Fibroblast of lung (primary cell): ENCODE results near the gene CCDC38. TPM values are rescaled to one million over a fixed set of nuclear protein-coding genes. Genes with fewer than 3 reads are reported as not detected.

Experiments used
- DNase-seq, 2 donors: peaks; one replicate each; pipeline versions ENCODE4 v3.0.0 to v3.0.0-alpha.2; 2010; ENCODE audit warnings: low read depth in 2 of 2
- H2AFZ ChIP-seq: 2 replicates; pipeline ENCODE4 v1.5.1; 2012; ENCODE audit warnings: low read length, control low read depth, inconsistent platforms
- H3K27ac ChIP-seq: 2 replicates; pipeline ENCODE4 v1.5.1; 2011; ENCODE audit warnings: low read length, control low read depth; ENCODE audit not compliant: insufficient read depth
- H3K27me3 ChIP-seq: 2 replicates; pipeline ENCODE4 v1.5.1; 2011; ENCODE audit warnings: mild to moderate bottlenecking, low read length; ENCODE audit not compliant: control insufficient read depth, insufficient read depth
- H3K36me3 ChIP-seq: 2 replicates; pipeline ENCODE4 v1.5.1; 2011; ENCODE audit warnings: low read length; ENCODE audit not compliant: control insufficient read depth, insufficient read depth
- H3K4me1 ChIP-seq: 2 replicates; pipeline ENCODE4 v1.5.1; 2011; ENCODE audit warnings: low read length; ENCODE audit not compliant: control insufficient read depth, insufficient read depth; ENCODE audit errors: extremely low read depth
- H3K4me2 ChIP-seq: 2 replicates; pipeline ENCODE4 v1.5.1; 2011; ENCODE audit warnings: low read length, control low read depth; ENCODE audit not compliant: insufficient read depth; ENCODE audit errors: extremely low read depth
- H3K4me3 ChIP-seq, 4 experiments: fragments of 200-600 bp in 1 of 4; sonication (generic) in 1 of 4; replicated peaks in 1 of 4; 2 replicates each; pipeline ENCODE4 v1.5.1; 2011 to 2016; ENCODE audit warnings: low read length in 4 of 4, low read depth in 3 of 4, mild to moderate bottlenecking in 3 of 4, control low read depth in 2 of 4, inconsistent platforms in 1 of 4, mixed read lengths in 1 of 4; ENCODE audit not compliant: insufficient read depth in 1 of 4; ENCODE audit errors: control extremely low read depth in 1 of 4
- H3K79me2 ChIP-seq: 2 replicates; pipeline ENCODE4 v1.5.1; 2012; ENCODE audit warnings: mild to moderate bottlenecking, low read length, inconsistent platforms; ENCODE audit not compliant: control insufficient read depth, insufficient read depth
- H3K9ac ChIP-seq: 2 replicates; pipeline ENCODE4 v1.5.1; 2011; ENCODE audit warnings: mild to moderate bottlenecking, low read length, control low read depth; ENCODE audit not compliant: insufficient read depth
- H3K9me3 ChIP-seq: 2 replicates; pipeline ENCODE4 v1.5.1; 2012; ENCODE audit warnings: low read depth, low read length; ENCODE audit not compliant: control insufficient read depth, insufficient read depth
- H4K20me1 ChIP-seq: 2 replicates; pipeline ENCODE4 v1.5.1; 2011; ENCODE audit warnings: low read length; ENCODE audit not compliant: control insufficient read depth, insufficient read depth; ENCODE audit errors: extremely low read depth
- CTCF ChIP-seq, 2 donors: IDR thresholded peaks in 1 of 2; conservative IDR thresholded peaks in 1 of 2; 1 replicate in 1 of 2; 2 replicates in 1 of 2; pipeline ENCODE4 v1.5.1; 2011 to 2012; ENCODE audit warnings: low read length in 2 of 2, control low read depth in 1 of 2, inconsistent platforms in 1 of 2, low read depth in 1 of 2, mild to moderate bottlenecking in 1 of 2
- EZH2 ChIP-seq: IDR thresholded peaks from 2 replicates; pipeline ENCODE4 v1.5.1; 2012; ENCODE audit warnings: low read length, control low read depth, mild to moderate bottlenecking; ENCODE audit errors: missing control alignments
- polyA plus RNA-seq, 2 donors: library from polyadenylated mRNA; depleted of rRNA in 1 of 2; stranded (reverse) in 1 of 2; unstranded in 1 of 2; fragments of >200 nt; gene quantifications; 2 replicates each; pipeline ENCODE4 v1.2.1, GENCODE V29; 2011 to 2012; ENCODE audit warnings: missing spikeins in 1 of 2
- total RNA-seq: library from RNA; depleted of rRNA; stranded (reverse); fragments of >200 nt; gene quantifications from 2 replicates; pipeline ENCODE4 v1.2.1, GENCODE V29; 2014

Gene CCDC38
- total and polyA plus RNA-seq, 2 donors (not counting 1 experiment from before 2014, with no cell fraction given): 0.05 TPM; not detected in 1

GRCh38 chr12:95829395-95829794 lies 113.0 kb downstream of the CCDC38 start:
- Histone ChIP-seq H3K4me3 (no peak overlapping the region), H2AFZ (no peak overlapping the region), H3K79me2 (no peaks in the 10 kb centered on the region), H4K20me1 (no peaks in the 10 kb centered on the region), H3K4me2 (no peak overlapping the region), H3K27me3 (no peaks in the 10 kb centered on the region), H3K9me3 (no peaks in the 10 kb centered on the region), H3K27ac (no peak overlapping the region), H3K9ac (no peak overlapping the region), H3K36me3 (no peaks in the 10 kb centered on the region), H3K4me1 (no peaks in the 10 kb centered on the region)
- no peak for DNase-seq
- TF ChIP-seq CTCF (conservative IDR thresholded peaks at IDR 0.05 in 1 of 2, IDR thresholded peaks at IDR 0.05 in 1 of 2; ENCODE audit: low read depth in 1 of 2, low read length in 2 of 2): no peak
- no peak for TF ChIP-seq EZH2

GRCh38 chr12:95820096-95820703 lies 122.2 kb downstream of the CCDC38 start:
- no peak overlapping the region for H3K4me2 ChIP-seq
- H3K9me3 ChIP-seq: no peaks in the 10 kb centered on the region
- no peaks in the 10 kb centered on the region for H3K36me3 ChIP-seq
- H3K79me2 ChIP-seq: no peaks in the 10 kb centered on the region
- H4K20me1 ChIP-seq: no peaks in the 10 kb centered on the region
- peak; percentile 46 to 68 for DNase-seq
- H2AFZ ChIP-seq: no peak overlapping the region
- no peaks in the 10 kb centered on the region for H3K4me1 ChIP-seq
- no peak overlapping the region for H3K27ac ChIP-seq
- TF ChIP-seq CTCF (conservative IDR thresholded peaks at IDR 0.05 in 1 of 2, IDR thresholded peaks at IDR 0.05 in 1 of 2; ENCODE audit: low read depth in 1 of 2, low read length in 2 of 2) (peak; percentile 69 to 72), EZH2 (no peak)
- H3K9ac ChIP-seq: no peak overlapping the region
- H3K27me3 ChIP-seq: no peaks in the 10 kb centered on the region
- no peak overlapping the region for H3K4me3 ChIP-seq

Other genes starting within 250 kb of the CCDC38 start
- 8.2 and 28.6 TPM in 2 replicates for gene NTN4, start 151.8 kb downstream of the CCDC38 start, total RNA-seq
- 31.8 and 170 TPM in 2 replicates for gene NTN4, start 151.8 kb downstream of the CCDC38 start, polyA plus RNA-seq
- gene SNRPF, start 83.7 kb downstream of the CCDC38 start, total RNA-seq: 11.3 and 14.2 TPM in 2 replicates
- 25.0 and 35.2 TPM in 2 replicates for gene SNRPF, start 83.7 kb downstream of the CCDC38 start, polyA plus RNA-seq
- under 0.01 and 0.33 TPM in 2 replicates for gene AMDHD1, start 717 bp upstream of the CCDC38 start, total RNA-seq
- gene AMDHD1, start 717 bp upstream of the CCDC38 start, polyA plus RNA-seq: 0.08 and 0.25 TPM in 2 replicates
- 0.17 TPM in 1 of 2 replicates, not detected in the other for gene HAL, start 53.7 kb upstream of the CCDC38 start, total RNA-seq
- gene HAL, start 53.7 kb upstream of the CCDC38 start, polyA plus RNA-seq: 0.02 TPM in 1 of 2 replicates, not detected in the other
- gene LTA4H, start 93.0 kb upstream of the CCDC38 start, total RNA-seq: 87.6 and 100 TPM in 2 replicates
- gene LTA4H, start 93.0 kb upstream of the CCDC38 start, polyA plus RNA-seq: 67.8 and 81.1 TPM in 2 replicates